ENCODE measurements around the gene RAB11B. TPM values are rescaled to one million over a fixed set of nuclear protein-coding genes. Genes with fewer than 3 reads are reported as not detected.
"Not testable (repeated sequence)": the region's sequence is repeated elsewhere in the genome, so short reads cannot be mapped to it uniquely, and the experiment has no call there.

RAB11B gene
- total RNA-seq, 1 donor from 2014 or later, result 58.2 TPM

- no peak overlapping the region for H3K4me3 ChIP-seq (ENCODE audit: low read depth, low read length)
- TF ChIP-seq, protein P1, sequence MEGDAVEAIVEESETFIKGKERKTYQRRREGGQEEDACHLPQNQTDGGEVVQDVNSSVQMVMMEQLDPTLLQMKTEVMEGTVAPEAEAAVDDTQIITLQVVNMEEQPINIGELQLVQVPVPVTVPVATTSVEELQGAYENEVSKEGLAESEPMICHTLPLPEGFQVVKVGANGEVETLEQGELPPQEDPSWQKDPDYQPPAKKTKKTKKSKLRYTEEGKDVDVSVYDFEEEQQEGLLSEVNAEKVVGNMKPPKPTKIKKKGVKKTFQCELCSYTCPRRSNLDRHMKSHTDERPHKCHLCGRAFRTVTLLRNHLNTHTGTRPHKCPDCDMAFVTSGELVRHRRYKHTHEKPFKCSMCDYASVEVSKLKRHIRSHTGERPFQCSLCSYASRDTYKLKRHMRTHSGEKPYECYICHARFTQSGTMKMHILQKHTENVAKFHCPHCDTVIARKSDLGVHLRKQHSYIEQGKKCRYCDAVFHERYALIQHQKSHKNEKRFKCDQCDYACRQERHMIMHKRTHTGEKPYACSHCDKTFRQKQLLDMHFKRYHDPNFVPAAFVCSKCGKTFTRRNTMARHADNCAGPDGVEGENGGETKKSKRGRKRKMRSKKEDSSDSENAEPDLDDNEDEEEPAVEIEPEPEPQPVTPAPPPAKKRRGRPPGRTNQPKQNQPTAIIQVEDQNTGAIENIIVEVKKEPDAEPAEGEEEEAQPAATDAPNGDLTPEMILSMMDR (IDR thresholded peaks at IDR 0.05; ENCODE audit: insufficient read depth, low read length, poor library complexity, severe bottlenecking), result no peak
- DNase-seq (ENCODE audit: low read depth), result no peak
- H3K27me3 ChIP-seq (ENCODE audit: control insufficient read depth, insufficient read depth, low read length), result no peaks in the 10 kb centered on the region
- no peaks in the 10 kb centered on the region for H3K36me3 ChIP-seq (ENCODE audit: control insufficient read depth, insufficient read depth, low read length)
Measured at GRCh38 chr19:8399681-8400188, 9.6 kb downstream of the RAB11B start.

DNA sequence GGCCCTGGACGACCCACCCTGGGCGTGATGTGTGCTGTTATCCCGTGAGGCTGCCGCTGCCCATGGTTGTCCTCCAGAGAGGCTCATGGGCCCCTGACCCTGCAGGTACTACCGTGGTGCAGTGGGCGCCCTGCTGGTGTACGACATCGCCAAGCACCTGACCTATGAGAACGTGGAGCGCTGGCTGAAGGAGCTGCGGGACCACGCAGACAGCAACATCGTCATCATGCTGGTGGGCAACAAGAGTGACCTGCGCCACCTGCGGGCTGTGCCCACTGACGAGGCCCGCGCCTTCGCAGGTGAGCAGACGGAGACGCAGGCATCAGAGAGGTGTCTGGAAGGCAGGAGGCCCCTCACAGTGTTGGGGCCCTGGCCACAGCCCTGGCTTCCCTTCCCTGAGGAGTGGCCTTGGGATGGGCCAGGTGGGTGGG lies 11.8 kb downstream of the RAB11B start:
- DNase-seq (ENCODE audit: low read depth), result no peak
- Histone ChIP-seq H3K27me3 (ENCODE audit: control insufficient read depth, insufficient read depth, low read length) (no peaks in the 10 kb centered on the region), H3K4me3 (ENCODE audit: low read depth, low read length) (no peak overlapping the region), H3K36me3 (ENCODE audit: control insufficient read depth, insufficient read depth, low read length) (no peaks in the 10 kb centered on the region)
- TF ChIP-seq, protein P1 (IDR thresholded peaks at IDR 0.05; ENCODE audit: insufficient read depth, low read length, poor library complexity, severe bottlenecking), result no peak

- no peak for DNase-seq (ENCODE audit: low read depth)
- H3K36me3 ChIP-seq (ENCODE audit: control insufficient read depth, insufficient read depth, low read length), result no peaks in the 10 kb centered on the region
- TF ChIP-seq, protein P1 (IDR thresholded peaks at IDR 0.05; ENCODE audit: insufficient read depth, low read length, poor library complexity, severe bottlenecking), result no peak
- no peaks in the 10 kb centered on the region for H3K27me3 ChIP-seq (ENCODE audit: control insufficient read depth, insufficient read depth, low read length)
- no peak overlapping the region for H3K4me3 ChIP-seq (ENCODE audit: low read depth, low read length)
Measured at GRCh38 chr19:8403098-8403819, 13.1 kb downstream of the RAB11B start.

DNA sequence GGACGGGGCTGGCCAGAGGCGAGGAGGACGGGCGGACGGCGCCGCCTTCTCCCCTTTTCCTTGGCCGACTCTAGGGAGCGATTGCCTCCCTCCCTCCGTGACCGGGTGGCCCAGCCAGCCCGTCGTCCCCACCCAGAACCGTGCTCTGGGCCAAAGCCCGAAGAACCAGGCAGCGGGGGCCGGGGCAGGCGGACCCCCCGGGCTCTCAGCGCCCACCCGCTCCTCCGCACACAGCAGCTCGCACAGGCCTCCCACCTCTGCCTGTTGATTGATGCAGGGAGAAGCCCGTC lies 13.6 kb downstream of the RAB11B start:
- no peaks in the 10 kb centered on the region for H3K36me3 ChIP-seq (ENCODE audit: control insufficient read depth, insufficient read depth, low read length)
- H3K4me3 ChIP-seq (ENCODE audit: low read depth, low read length), result no peak overlapping the region
- H3K27me3 ChIP-seq (ENCODE audit: control insufficient read depth, insufficient read depth, low read length), result no peaks in the 10 kb centered on the region
- TF ChIP-seq, protein P1 (IDR thresholded peaks at IDR 0.05; ENCODE audit: insufficient read depth, low read length, poor library complexity, severe bottlenecking), result no peak
- DNase-seq (ENCODE audit: low read depth), result no peak

DNA sequence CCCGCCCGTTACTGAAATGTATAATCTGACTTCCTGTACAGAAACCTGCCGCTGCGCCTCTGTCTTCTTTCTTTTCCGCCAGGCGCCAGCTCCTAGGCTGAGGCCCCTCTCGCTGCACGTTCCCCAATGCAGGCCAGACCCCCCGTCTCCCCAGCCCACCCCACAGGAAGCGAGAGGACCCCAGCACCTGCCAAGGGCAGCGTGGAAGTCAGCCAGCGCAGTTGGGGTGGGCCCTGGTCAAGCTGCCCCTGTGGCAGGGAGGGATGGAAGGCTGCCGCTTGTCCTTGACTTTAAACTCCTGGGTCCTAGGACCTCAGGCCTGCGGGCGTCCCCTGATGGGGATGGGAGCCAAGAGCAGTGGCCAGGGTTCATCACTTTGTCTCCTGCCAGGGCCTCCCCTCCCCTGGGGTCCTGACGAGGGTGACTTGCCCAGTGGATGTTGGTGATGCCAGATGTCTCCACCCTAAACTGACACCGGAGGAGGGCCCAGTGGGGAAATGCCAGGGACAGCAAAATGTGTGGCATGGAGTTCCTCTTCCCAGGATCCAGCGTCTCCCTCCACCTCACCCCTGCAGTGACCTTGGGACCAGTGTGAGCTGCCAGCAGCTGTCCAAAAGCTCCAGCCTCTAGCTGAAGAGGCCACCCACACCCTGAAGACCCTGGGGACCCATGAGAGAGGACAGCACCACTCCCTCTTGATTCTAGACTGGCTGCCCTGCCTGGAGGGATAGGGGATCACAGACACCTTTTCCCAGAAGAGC lies 14.4 kb downstream of the RAB11B start:
- H3K36me3 ChIP-seq (ENCODE audit: control insufficient read depth, insufficient read depth, low read length), result no peaks in the 10 kb centered on the region
- TF ChIP-seq, protein P1 (IDR thresholded peaks at IDR 0.05; ENCODE audit: insufficient read depth, low read length, poor library complexity, severe bottlenecking), result no peak
- H3K4me3 ChIP-seq (ENCODE audit: low read depth, low read length), result no peak overlapping the region
- DNase-seq (ENCODE audit: low read depth), result no peak
- no peaks in the 10 kb centered on the region for H3K27me3 ChIP-seq (ENCODE audit: control insufficient read depth, insufficient read depth, low read length)

DNA sequence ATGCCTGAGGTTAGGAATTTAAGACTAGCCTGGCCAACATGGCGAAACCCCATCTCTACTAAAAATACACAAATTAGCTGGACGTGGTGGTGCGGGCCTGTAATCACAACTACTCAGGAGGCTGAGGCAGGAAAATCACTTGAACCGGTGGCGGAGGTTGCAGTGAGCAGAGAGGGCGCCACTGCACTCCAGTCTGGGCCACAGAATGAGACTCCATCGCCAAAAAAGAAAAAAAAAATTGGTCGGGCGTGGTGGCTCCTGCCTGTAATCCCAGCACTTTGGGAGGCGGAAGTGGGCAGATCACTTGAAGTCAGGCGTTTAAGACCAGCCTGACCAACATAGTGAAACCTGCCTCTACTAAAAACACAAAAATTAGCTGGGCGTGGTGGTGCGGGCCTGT lies 20.6 kb downstream of the RAB11B start:
- H3K36me3 ChIP-seq (ENCODE audit: control insufficient read depth, insufficient read depth, low read length), result not testable (repeated sequence)

More for the DNA sequence above, 20.6 kb downstream of the RAB11B start:
- not testable (repeated sequence) for H3K27me3 ChIP-seq (ENCODE audit: control insufficient read depth, insufficient read depth, low read length); DNase-seq (ENCODE audit: low read depth); H3K4me3 ChIP-seq (ENCODE audit: low read depth, low read length)
